ENCODE measurements around the gene SHFL. TPM values are rescaled to one million over a fixed set of nuclear protein-coding genes. Genes with fewer than 3 reads are reported as not detected.

SHFL gene
- total and polyA plus RNA-seq, 2 of the 4 experiments (the other 2 are of a cell fraction) = 9.0 to 32.1 TPM

- CTCF ChIA-PET = no interaction called here
- H3K18ac ChIP-seq (ENCODE audit: low read depth, low read length) = no peak overlapping the region
- intact Hi-C loops (cut with micrococcal nuclease) (no loop called here), dilution Hi-C loops (cut with HindIII; ENCODE audit: low sequenced_read_pairs, unreplicated experiment) (no loop called here), in situ Hi-C loops (cut with MboI; ENCODE audit: low sequenced_read_pairs) (no loop called here)
- no peak overlapping the region for H4K5ac ChIP-seq (ENCODE audit: low read depth, low read length)
- DNase-seq (no peak), ATAC-seq (ENCODE audit: low read depth) (no peak)
- no peaks in the 10 kb centered on the region for H3K4me1 ChIP-seq (ENCODE audit: control insufficient read depth, insufficient read depth, low read length)
- H4K91ac ChIP-seq (ENCODE audit: insufficient read depth, low read depth, low read length) = no peak overlapping the region
- H3K14ac ChIP-seq (replicated peaks; ENCODE audit: low read depth, low read length) = no peak overlapping the region
- no peaks in the 10 kb centered on the region for H3K9me1 ChIP-seq (ENCODE audit: insufficient read depth, low read length)
- no peak for TF ChIP-seq SMC3 (IDR thresholded peaks at IDR 0.05; ENCODE audit: low read depth, low read length)
- TF ChIP-seq CHD1 (IDR thresholded peaks at IDR 0.05; ENCODE audit: low read depth, low read length) = no peak
- no peak for TF ChIP-seq CTCF (conservative IDR thresholded peaks at IDR 0.05; ENCODE audit: low read depth, low read length)
- TF ChIP-seq ELK1 (IDR thresholded peaks at IDR 0.05; ENCODE audit: borderline replicate concordance, low read depth, low read length) = no peak
- no peak for TF ChIP-seq RAD21 (IDR thresholded peaks at IDR 0.05; ENCODE audit: low read length)
- no peak overlapping the region for H2AK9ac ChIP-seq (replicated peaks; ENCODE audit: low read depth, low read length, poor library complexity)
- no peak overlapping the region for H2BK20ac ChIP-seq (ENCODE audit: low read depth, low read length)
- no peak overlapping the region for H4K8ac ChIP-seq (ENCODE audit: low read depth in 2 of 2, low read length in 2 of 2)
- peaks cover 3% of the 10 kb centered on the region for H3K27me3 ChIP-seq (ENCODE audit: control insufficient read depth, insufficient read depth, low read length)
- no peaks in the 10 kb centered on the region for H4K20me1 ChIP-seq (ENCODE audit: insufficient read depth, low read length)
- no TSS peak for BruUV-seq (replicated peaks)
- H2BK5ac ChIP-seq (ENCODE audit: low read depth, low read length, poor library complexity, severe bottlenecking) = no peak overlapping the region
- no peak overlapping the region for H2AFZ ChIP-seq (replicated peaks; ENCODE audit: low read length, poor library complexity)
- H3K27ac ChIP-seq (ENCODE audit: insufficient read depth, low read length) = no peak overlapping the region
- H3K79me1 ChIP-seq (ENCODE audit: low read depth in 1 of 2, low read length in 2 of 2) = no peaks in the 10 kb centered on the region
- H3K36me3 ChIP-seq (ENCODE audit: control insufficient read depth, insufficient read depth, low read length) = no peaks in the 10 kb centered on the region
- H3K23ac ChIP-seq (ENCODE audit: low read depth, low read length) = no peak overlapping the region
- no peak overlapping the region for H2BK120ac ChIP-seq (ENCODE audit: low read depth, low read length)
- WGBS, 2 experiments (ENCODE audit: extremely low coverage in 2 of 2, insufficient read length in 1 of 2) = 0% methylated on average over 1 of the region's 1 CpG; no CpG with 5 or more reads in 1 of the 2 experiments
- no peak overlapping the region for H2AK5ac ChIP-seq (ENCODE audit: low read depth, low read length)
- no peak overlapping the region for H2BK15ac ChIP-seq (ENCODE audit: low read depth, low read length)
- H3K4me2 ChIP-seq (ENCODE audit: low read depth, low read length) = no peak overlapping the region
- H3K9me3 ChIP-seq (ENCODE audit: control insufficient read depth, insufficient read depth, low read length) = peaks cover 53% of the 10 kb centered on the region
- no peak overlapping the region for H3K4ac ChIP-seq (ENCODE audit: low read depth, low read length)
- H3K9ac ChIP-seq (ENCODE audit: low read depth, low read length) = no peak overlapping the region
- H3K56ac ChIP-seq (ENCODE audit: extremely low read depth, insufficient read depth, low read length) = no peak overlapping the region
- POLR2A ChIA-PET (ENCODE audit: unreplicated experiment) = no interaction called here
- H3K4me3 ChIP-seq (ENCODE audit: insufficient read depth, low read depth, low read length) = no peak overlapping the region
Measured at GRCh38 chr19:10045371-10045770, 40.7 kb upstream of the SHFL start.

All from IMR-90 (cell line).